GM23248 (cell line): ENCODE results near the gene ACER3.

Experiments
- EZH2 ChIP-seq: fragments of 200-600 bp; sonication (generic); IDR thresholded peaks from 2 replicates; pipeline ENCODE4 v1.6.1; 2018; ENCODE audit warnings: antibody characterized with exemption, mild to moderate bottlenecking; ENCODE audit not compliant: insufficient read depth, poor library complexity, severe bottlenecking
- EZH2phosphoT487 ChIP-seq: fragments of 200-600 bp; sonication (generic); IDR thresholded peaks from 2 replicates; pipeline ENCODE4 v1.6.1; 2018; ENCODE audit warnings: antibody characterized with exemption, moderate library complexity, mild to moderate bottlenecking, low read depth; ENCODE audit not compliant: insufficient read depth

DNA sequence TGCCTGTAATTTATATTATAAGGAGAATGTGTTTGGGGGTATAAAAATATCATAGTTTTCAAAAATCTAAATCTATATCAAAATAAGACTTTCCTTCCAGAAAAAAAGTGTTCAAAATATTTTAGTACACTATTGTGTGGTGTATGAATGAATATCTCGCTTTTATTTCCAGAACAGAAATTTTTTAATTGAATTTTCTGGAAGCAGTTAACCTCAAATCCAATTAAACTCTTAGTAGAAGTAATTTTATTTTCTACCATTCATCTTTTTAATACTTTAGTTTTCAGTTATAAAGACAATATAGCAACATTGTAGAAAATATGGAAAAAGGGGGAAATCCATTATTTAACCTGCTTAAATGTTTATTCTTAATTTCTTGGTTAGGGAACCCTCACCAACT lies 58.7 kb downstream of the ACER3 start:
- TF ChIP-seq EZH2phosphoT487, result no peak
- TF ChIP-seq EZH2, result no peak
